NCI-H2196 treated with DMSO at 0.1 percent for 48 hours (cell line): Measurements from ENCODE around the gene SLC6A20.

Experiments
- DNase-seq: peaks from one replicate; lab custom pipeline; 2025; ENCODE audit not compliant: unreplicated experiment; lab: John Stamatoyannopoulos, UW

The SLC6A20 gene

GRCh38 chr3:45802146-45802545 lies 5.8 kb upstream of the SLC6A20 start:
- no peak for DNase-seq

- DNase-seq: no peak
These were observed 4.3 kb upstream of the SLC6A20 start for GRCh38 chr3:45800611-45801010.

GRCh38 chr3:45799586-45799985 lies 3.2 kb upstream of the SLC6A20 start:
- DNase-seq: no peak

GRCh38 chr3:45798034-45798433 lies 1.7 kb upstream of the SLC6A20 start:
- DNase-seq: no peak

- DNase-seq: no peak
These were observed 734 bp upstream of the SLC6A20 start for GRCh38 chr3:45796902-45797637.

- no peak for DNase-seq
These were observed 841 bp downstream of the SLC6A20 start for GRCh38 chr3:45795509-45795881.

GRCh38 chr3:45794660-45795059 lies 1.7 kb downstream of the SLC6A20 start:
- no peak for DNase-seq

GRCh38 chr3:45794177-45794560 lies 2.2 kb downstream of the SLC6A20 start:
- DNase-seq: no peak

- no peak for DNase-seq
These were observed 2.7 kb downstream of the SLC6A20 start for GRCh38 chr3:45793482-45794176.

GRCh38 chr3:45792516-45793172 lies 3.7 kb downstream of the SLC6A20 start:
- no peak for DNase-seq

- no peak for DNase-seq
These were observed 4.3 kb downstream of the SLC6A20 start for GRCh38 chr3:45792036-45792435.

- DNase-seq: no peak
These were observed 5.7 kb downstream of the SLC6A20 start for GRCh38 chr3:45790596-45790995.

- no peak for DNase-seq
These were observed 7.0 kb downstream of the SLC6A20 start for GRCh38 chr3:45789235-45789812.

GRCh38 chr3:45787551-45787950 lies 8.8 kb downstream of the SLC6A20 start:
- no peak for DNase-seq

GRCh38 chr3:45786801-45787495 lies 9.4 kb downstream of the SLC6A20 start:
- DNase-seq: no peak

GRCh38 chr3:45785605-45786150 lies 10.7 kb downstream of the SLC6A20 start:
- no peak for DNase-seq

GRCh38 chr3:45783667-45784066 lies 12.7 kb downstream of the SLC6A20 start:
- no peak for DNase-seq

GRCh38 chr3:45782381-45782780 lies 14.0 kb downstream of the SLC6A20 start:
- DNase-seq: no peak

- DNase-seq: no peak
These were observed 14.5 kb downstream of the SLC6A20 start for GRCh38 chr3:45781841-45782240.

- no peak for DNase-seq
These were observed 15.1 kb downstream of the SLC6A20 start for GRCh38 chr3:45781271-45781670.
